OCI-LY3 (cell line): ENCODE data around the gene MKRN1.
"Not testable (repeated sequence)": the region's sequence is repeated elsewhere in the genome, so short reads cannot be mapped to it uniquely, and the experiment has no call there.

ENCODE experiments used
- H2AFZ ChIP-seq: fragments of 200-600, 300-600 bp; shearing (Covaris generic); 2 replicates; pipeline ENCODE4 v1.6.0; 2014; ENCODE audit warnings: antibody characterized with exemption, low read depth, low read length
- H3K27ac ChIP-seq: fragments of 200-600, 300-600 bp; sonication (generic); 2 replicates; pipeline ENCODE4 v1.5.1; 2014; ENCODE audit warnings: mild to moderate bottlenecking, low read length, moderate library complexity, mixed read lengths
- H3K27me3 ChIP-seq: fragments of 200-600, 300-600 bp; sonication (generic); 2 replicates; pipeline ENCODE4 v1.6.1; 2014; ENCODE audit warnings: low read depth, low read length, mixed read lengths
- H3K36me3 ChIP-seq: fragments of 200-600, 300-600 bp; sonication (generic); replicated peaks from 2 replicates; pipeline ENCODE3; 2014; ENCODE audit warnings: low read depth, low read length, mixed read lengths
- H3K4me1 ChIP-seq: fragments of 300-600, 200-600 bp; sonication (generic); 2 replicates; pipeline ENCODE4 v1.6.1; 2014; ENCODE audit warnings: low read length, mixed read lengths
- H3K4me2 ChIP-seq: fragments of 200-600, 300-600 bp; sonication (generic); 2 replicates; pipeline ENCODE4 v1.6.1; 2014; ENCODE audit warnings: low read length, mixed read lengths
- H3K4me3 ChIP-seq: fragments of 300-600, 200-600 bp; sonication (generic); 2 replicates; pipeline ENCODE4 v1.5.1; 2014; ENCODE audit warnings: antibody characterized with exemption, mild to moderate bottlenecking, low read length, moderate library complexity
- H3K79me2 ChIP-seq: fragments of 300-600, 200-600 bp; shearing (Covaris generic); 2 replicates; pipeline ENCODE4 v1.6.1; 2014; ENCODE audit warnings: mild to moderate bottlenecking, low read length, mixed read lengths
- H3K9ac ChIP-seq: fragments of 300-600, 200-600 bp; shearing (Covaris generic); 2 replicates; pipeline ENCODE4 v1.6.0; 2014; ENCODE audit warnings: mild to moderate bottlenecking, low read length, moderate library complexity
- H3K9me3 ChIP-seq: fragments of 200-600, 300-600 bp; shearing (Covaris generic); 2 replicates; pipeline ENCODE4 v1.6.1; 2014; ENCODE audit warnings: low read length, mixed read lengths; ENCODE audit not compliant: insufficient read depth
- H4K20me1 ChIP-seq: fragments of 200-600, 300-600 bp; sonication (generic); 2 replicates; pipeline ENCODE4 v1.6.1; 2016; ENCODE audit warnings: low read length, mixed read lengths; ENCODE audit not compliant: insufficient read depth
- CTCF ChIP-seq: fragments of 200-600, 300-600 bp; sonication (generic); IDR thresholded peaks from 2 replicates; pipeline ENCODE4 v1.5.1; 2014; ENCODE audit warnings: antibody characterized with exemption, low read length, low read depth
- EZH2phosphoT487 ChIP-seq: fragments of 200-600 bp; shearing (Covaris generic); IDR thresholded peaks from 2 replicates; pipeline ENCODE4 v1.6.1; 2018; ENCODE audit warnings: antibody characterized with exemption, mixed run types, low read depth

Gene MKRN1

GRCh38 chr7:140423501-140423900, 55.8 kb downstream of the MKRN1 start:
- Histone ChIP-seq H2AFZ (no peak overlapping the region), H3K9me3 (no peaks in the 10 kb centered on the region), H4K20me1 (no peaks in the 10 kb centered on the region), H3K4me1 (no peaks in the 10 kb centered on the region), H3K36me3 (no peaks in the 10 kb centered on the region), H3K79me2 (no peaks in the 10 kb centered on the region), H3K9ac (no peak overlapping the region), H3K4me3 (no peak overlapping the region), H3K27me3 (peaks cover 5% of the 10 kb centered on the region; the same call in 1 of the 2 replicates), H3K4me2 (no peak overlapping the region), H3K27ac (no peak overlapping the region)
- no peak for TF ChIP-seq CTCF
- no peak for TF ChIP-seq EZH2phosphoT487

GRCh38 chr7:140421521-140421920, 57.8 kb downstream of the MKRN1 start:
- Histone ChIP-seq H3K27ac (no peak overlapping the region), H4K20me1 (no peaks in the 10 kb centered on the region), H3K79me2 (no peaks in the 10 kb centered on the region), H3K36me3 (no peaks in the 10 kb centered on the region), H2AFZ (no peak overlapping the region), H3K4me3 (no peak overlapping the region), H3K4me1 (no peaks in the 10 kb centered on the region), H3K9me3 (no peaks in the 10 kb centered on the region), H3K27me3 (peaks cover 6% of the 10 kb centered on the region), H3K9ac (no peak overlapping the region), H3K4me2 (no peak overlapping the region)
- TF ChIP-seq EZH2phosphoT487 = no peak
- no peak for TF ChIP-seq CTCF

GRCh38 chr7:140418653-140419052, 60.7 kb downstream of the MKRN1 start:
- Histone ChIP-seq H3K4me2 (no peak overlapping the region), H3K79me2 (no peaks in the 10 kb centered on the region), H3K27me3 (peaks cover 21% of the 10 kb centered on the region), H3K27ac (no peak overlapping the region), H3K4me1 (no peaks in the 10 kb centered on the region), H3K9ac (no peak overlapping the region), H3K36me3 (no peaks in the 10 kb centered on the region), H2AFZ (no peak overlapping the region), H3K4me3 (no peak overlapping the region), H3K9me3 (no peaks in the 10 kb centered on the region), H4K20me1 (no peaks in the 10 kb centered on the region)
- no peak for TF ChIP-seq EZH2phosphoT487
- no peak for TF ChIP-seq CTCF

GRCh38 chr7:140418156-140418472, 61.2 kb downstream of the MKRN1 start:
- not testable (repeated sequence) for H3K4me2 ChIP-seq, H3K4me3 ChIP-seq, H3K79me2 ChIP-seq, H4K20me1 ChIP-seq, H2AFZ ChIP-seq, H3K27ac ChIP-seq, H3K4me1 ChIP-seq, H3K9ac ChIP-seq, H3K36me3 ChIP-seq, H3K9me3 ChIP-seq
- peaks cover 21% of the 10 kb centered on the region for H3K27me3 ChIP-seq
